AG10803 (cell line): ENCODE results near the gene ARL16.

Source experiments
- DNase-seq: peaks from one replicate; pipeline ENCODE4 v3.0.0; 2010; ENCODE audit warnings: low read depth
- H3K4me3 ChIP-seq: 2 replicates; pipeline ENCODE4 v1.5.1; 2011; ENCODE audit warnings: mild to moderate bottlenecking, low read length, control low read depth
- TF ChIP-seq, protein P1 (sequence below): conservative IDR thresholded peaks from 2 replicates; pipeline ENCODE4 v1.5.1; 2011; ENCODE audit warnings: mild to moderate bottlenecking, low read length, control low read depth, inconsistent platforms

The ARL16 gene, protein sequence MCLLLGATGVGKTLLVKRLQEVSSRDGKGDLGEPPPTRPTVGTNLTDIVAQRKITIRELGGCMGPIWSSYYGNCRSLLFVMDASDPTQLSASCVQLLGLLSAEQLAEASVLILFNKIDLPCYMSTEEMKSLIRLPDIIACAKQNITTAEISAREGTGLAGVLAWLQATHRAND

DNA sequence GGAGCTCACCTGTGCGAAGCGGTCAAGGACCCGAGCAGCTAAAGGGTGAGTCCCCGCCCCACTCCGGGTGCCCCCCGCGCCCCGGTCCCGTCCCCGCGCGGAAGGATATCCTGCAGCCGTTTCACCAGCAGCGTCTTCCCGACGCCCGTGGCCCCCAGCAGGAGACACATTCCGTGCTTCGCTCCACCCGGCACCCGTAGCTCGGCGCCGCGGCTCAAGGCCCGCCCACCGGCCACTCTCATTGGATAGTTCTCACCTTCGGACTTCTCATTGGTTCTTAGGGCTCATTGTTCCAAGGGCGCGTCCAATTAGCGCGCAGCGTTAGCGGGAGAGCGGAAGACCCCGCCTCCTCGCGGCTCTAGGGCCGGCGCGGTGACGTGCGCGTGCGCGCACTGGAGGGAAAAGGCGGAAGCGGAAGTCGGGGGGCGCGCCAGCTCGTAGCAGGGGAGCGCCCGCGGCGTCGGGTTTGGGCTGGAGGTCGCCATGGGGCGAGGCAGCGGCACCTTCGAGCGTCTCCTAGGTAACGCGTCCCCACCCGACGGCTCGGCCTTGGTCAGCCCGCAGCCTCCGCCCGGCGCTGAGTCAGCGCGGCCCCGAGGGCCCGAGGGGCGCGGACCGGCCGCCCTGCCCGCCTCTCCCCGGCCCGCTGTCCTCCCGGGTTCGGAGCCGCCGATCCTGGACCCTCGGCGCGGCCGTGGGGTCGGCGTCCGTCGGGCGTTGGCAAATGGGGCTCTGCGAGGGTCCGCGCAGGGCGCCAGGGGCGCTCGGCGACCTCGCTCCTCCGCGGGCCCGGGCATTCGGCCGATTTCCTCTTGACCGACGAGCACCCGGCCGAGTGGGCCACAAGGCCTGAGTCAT lies at the start of gene ARL16, which contains the start of gene HGS:
ARL16 (minus strand) TSS at position 214 of the 858 bp plus-strand sequence; CDS start at position 170, 44 bp downstream.
HGS (plus strand) TSS at position 428 of the 858 bp plus-strand sequence; CDS start at position 484, 56 bp downstream.
- peak within 1 kb of the TSS; percentile 84 for H3K4me3 ChIP-seq
- TF ChIP-seq, protein P1, sequence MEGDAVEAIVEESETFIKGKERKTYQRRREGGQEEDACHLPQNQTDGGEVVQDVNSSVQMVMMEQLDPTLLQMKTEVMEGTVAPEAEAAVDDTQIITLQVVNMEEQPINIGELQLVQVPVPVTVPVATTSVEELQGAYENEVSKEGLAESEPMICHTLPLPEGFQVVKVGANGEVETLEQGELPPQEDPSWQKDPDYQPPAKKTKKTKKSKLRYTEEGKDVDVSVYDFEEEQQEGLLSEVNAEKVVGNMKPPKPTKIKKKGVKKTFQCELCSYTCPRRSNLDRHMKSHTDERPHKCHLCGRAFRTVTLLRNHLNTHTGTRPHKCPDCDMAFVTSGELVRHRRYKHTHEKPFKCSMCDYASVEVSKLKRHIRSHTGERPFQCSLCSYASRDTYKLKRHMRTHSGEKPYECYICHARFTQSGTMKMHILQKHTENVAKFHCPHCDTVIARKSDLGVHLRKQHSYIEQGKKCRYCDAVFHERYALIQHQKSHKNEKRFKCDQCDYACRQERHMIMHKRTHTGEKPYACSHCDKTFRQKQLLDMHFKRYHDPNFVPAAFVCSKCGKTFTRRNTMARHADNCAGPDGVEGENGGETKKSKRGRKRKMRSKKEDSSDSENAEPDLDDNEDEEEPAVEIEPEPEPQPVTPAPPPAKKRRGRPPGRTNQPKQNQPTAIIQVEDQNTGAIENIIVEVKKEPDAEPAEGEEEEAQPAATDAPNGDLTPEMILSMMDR: no peak
- peak; percentile 99 for DNase-seq

DNA sequence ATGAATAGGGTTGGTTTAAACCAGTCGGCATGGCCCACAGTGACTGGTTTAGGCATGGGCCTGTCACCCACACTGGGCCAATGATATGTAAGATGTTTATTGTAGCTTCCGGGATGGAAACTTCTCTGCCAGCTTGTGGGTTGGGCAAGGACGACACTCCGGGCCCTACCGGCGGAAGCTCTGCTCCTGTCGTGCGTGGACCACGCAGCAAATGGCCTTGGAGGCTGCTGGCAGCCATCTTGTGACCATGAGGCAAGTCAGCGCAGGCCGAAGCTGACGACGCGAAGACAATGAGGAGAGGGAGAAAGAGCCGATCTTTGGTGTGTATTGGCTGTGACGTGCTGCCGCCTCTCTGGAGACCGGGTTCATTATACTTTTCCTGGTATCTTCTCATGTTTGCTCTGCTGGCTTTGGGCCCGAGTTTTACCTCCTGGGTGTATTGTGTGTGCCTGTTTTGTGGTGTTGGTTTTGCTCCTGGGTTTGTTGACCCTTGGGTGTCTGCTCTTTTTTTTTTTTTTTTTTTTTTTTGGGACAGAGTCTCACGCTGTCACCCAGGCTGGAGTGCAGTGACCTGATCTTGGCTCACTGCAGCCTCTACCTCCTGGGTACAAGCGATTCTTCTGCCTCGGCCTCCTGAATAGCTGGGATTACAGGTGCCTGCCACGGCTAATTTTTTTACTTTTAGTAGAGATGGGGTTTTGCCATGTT lies 43.9 kb upstream of the ARL16 start:
- DNase-seq: no peak
- TF ChIP-seq, protein P1: no peak
- H3K4me3 ChIP-seq: no peak overlapping the region

DNA sequence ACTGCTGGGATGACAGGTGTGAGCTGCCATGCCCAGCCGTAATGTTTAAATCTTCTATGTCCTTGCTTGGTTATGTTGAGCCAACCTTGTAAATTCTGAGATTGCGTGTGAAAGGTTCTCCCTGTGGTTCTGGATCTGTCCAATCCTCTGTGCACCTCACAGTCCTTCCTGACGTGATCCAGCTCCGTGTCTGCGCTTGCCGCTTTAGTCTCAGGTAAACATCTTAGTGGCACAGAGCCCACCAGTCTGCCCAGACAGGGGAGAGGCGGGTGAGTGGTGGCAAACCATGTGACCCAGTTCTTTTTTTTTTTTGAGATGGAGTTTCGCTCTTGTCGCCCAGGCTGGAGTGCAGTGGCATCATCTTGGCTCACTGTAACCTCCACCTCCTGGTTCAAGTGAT lies 42.4 kb upstream of the ARL16 start:
- H3K4me3 ChIP-seq: no peak overlapping the region
- no peak for DNase-seq

DNA sequence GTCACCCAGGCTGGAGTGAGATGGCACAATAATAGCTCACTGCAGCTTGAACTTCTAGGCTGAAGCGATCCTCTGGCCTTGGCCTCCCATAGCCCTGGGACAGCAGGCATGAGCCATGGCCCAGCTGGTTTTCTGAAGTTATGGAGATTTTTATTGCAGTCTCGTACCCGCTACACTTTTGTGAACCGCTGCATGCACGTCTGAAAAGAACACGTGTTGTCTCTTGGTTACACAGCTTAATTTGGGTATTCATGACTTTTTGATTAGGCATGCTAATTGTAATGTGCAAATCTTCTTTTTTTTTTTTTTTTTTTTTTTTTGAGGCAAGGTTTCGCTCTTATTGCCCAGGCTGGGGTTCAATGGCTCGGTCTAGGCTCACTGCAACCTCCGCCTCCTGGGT lies 41.8 kb upstream of the ARL16 start:
- no peak overlapping the region for H3K4me3 ChIP-seq
- no peak for DNase-seq
- TF ChIP-seq, protein P1: no peak

More for the DNA sequence above, 42.4 kb upstream of the ARL16 start:
- TF ChIP-seq, protein P1: no peak

DNA sequence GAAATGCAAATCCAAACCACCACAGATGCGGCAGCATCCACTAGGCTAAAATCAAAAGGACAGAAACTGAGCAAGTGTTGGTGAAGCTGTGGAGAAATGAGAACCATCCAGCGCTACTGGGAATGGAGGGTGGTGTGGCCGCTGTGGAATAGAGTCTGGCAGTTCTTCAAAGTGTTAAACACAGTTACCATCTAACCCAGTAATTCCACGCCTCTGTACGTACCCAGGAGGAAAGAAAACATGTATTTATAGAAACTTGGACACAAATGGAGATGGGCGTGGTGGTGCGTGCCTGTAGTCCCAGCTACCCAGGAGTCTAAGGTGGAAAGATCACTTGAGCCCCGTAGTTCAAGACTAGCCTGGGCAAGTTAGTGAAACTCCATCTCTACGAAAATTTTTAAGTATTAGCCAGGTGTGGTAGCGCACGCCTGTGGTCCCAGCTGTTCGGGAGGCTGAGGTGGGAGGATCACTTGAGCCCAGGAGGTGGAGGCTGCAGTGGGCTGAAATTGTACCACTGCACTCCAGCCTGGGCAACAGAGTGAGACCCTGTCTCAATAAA lies 40.1 kb upstream of the ARL16 start:
- no peak overlapping the region for H3K4me3 ChIP-seq
- TF ChIP-seq, protein P1: no peak
- DNase-seq: no peak

DNA sequence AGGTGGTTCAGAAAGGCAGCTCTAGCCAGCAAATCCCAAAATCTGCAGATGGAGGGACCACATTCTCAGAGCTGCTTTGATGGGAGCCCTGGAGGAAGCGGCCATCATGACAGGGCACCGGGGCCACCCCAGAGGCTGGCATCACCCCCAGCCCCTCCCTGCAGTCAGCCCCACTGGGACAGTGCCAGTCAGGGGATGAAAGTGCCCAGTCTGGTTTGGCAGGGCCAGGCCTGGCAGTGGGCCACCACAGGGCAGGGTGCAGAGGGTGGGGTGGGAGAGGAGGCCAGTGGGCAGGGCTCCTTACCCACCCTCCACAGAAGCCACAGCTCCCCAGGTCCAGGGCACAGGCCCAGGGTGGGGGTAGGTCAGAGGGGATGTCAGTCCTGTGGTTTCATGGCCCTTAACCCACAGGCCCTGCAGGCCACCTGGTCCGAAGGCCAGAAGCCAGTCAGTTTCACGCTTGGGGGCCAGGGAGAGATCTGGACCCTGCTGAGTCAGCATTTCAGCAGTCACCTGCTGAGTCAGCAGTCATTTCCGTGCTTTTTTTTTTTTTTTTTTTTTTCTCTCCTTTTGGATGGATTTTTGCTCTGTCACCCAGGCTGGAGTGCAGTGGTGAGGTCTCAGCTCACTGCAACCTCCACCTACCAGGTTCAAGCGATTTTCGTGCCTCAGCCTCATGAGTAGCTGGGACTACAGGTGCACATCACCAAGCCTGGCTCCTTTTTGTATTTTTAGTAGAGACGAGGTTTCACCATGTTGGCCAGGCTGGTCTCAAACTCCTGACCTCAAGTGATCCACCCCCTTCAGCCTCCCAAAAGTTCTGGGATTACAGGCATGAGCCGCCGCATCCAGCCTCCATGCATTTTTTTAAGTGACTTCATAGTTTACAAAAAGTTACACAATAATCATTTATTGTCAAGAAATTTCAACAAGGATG lies 38.9 kb upstream of the ARL16 start:
- H3K4me3 ChIP-seq: no peak overlapping the region
- TF ChIP-seq, protein P1: no peak
- DNase-seq: peak; percentile 18
